Naive thymus-derived CD8-positive, alpha-beta T cell (primary cell): ENCODE data around the gene COQ6. TPM values are rescaled to one million over a fixed set of nuclear protein-coding genes. Genes with fewer than 3 reads are reported as not detected.
"Not testable (repeated sequence)": the region's sequence is repeated elsewhere in the genome, so short reads cannot be mapped to it uniquely, and the experiment has no call there.

Source experiments
- ATAC-seq, 2 donors: fragments of 150-1000 bp; cut with Tn5 transposase in 1 of 2; sonication (Bioruptor Pico), chemical (Tn5 transposase) in 1 of 2; 1 replicate in 1 of 2; 2 replicates in 1 of 2; pipeline ENCODE4 v1.10.0; 2021; ENCODE audit warnings: mild to moderate bottlenecking in 2 of 2, moderate library complexity in 2 of 2
- POLR2A ChIA-PET: fragments of 350-600 bp; sonication (Branson Sonifier 250); formaldehyde crosslinking; loops from one replicate; lab custom pipeline; 2021; ENCODE audit warnings: antibody characterized with exemption; lab: Charles Lee
- DNase-seq, 10 donors: peaks; one replicate each; pipeline versions ENCODE4 v3.0.0 to v3.0.0-alpha.2; 2020 to 2022
- H3K27ac Mint-ChIP-seq, 10 donors: one replicate each; pipeline ENCODE4 v1.8.0; 2020 to 2022; ENCODE audit warnings: mild to moderate bottlenecking in 10 of 10, mixed read lengths in 10 of 10, moderate library complexity in 4 of 10, inconsistent platforms in 1 of 10
- H3K27me3 Mint-ChIP-seq, 5 donors: one replicate each; pipeline ENCODE4 v1.8.0; 2021 to 2022; ENCODE audit warnings: mixed read lengths in 5 of 5
- H3K36me3 Mint-ChIP-seq, 3 donors: one replicate each; pipeline ENCODE4 v1.8.0; 2020 to 2022; ENCODE audit warnings: mixed read lengths in 3 of 3, mild to moderate bottlenecking in 2 of 3, inconsistent platforms in 1 of 3
- H3K4me1 Mint-ChIP-seq, 4 donors: one replicate each; pipeline ENCODE4 v1.8.0; 2021 to 2022; ENCODE audit warnings: mixed read lengths in 4 of 4
- H3K4me3 Mint-ChIP-seq, 10 donors: one replicate each; pipeline ENCODE4 v1.8.0; 2020 to 2022; ENCODE audit warnings: mild to moderate bottlenecking in 10 of 10, mixed read lengths in 10 of 10, moderate library complexity in 6 of 10, inconsistent platforms in 1 of 10
- H3K9me3 Mint-ChIP-seq, 9 donors: one replicate each; pipeline ENCODE4 v1.8.0; 2020 to 2022; ENCODE audit warnings: mixed read lengths in 9 of 9, mild to moderate bottlenecking in 3 of 9, inconsistent platforms in 1 of 9, moderate library complexity in 1 of 9
- polyA plus RNA-seq, 3 donors: library from polyadenylated mRNA; unstranded; fragments of 300-500 nt; fragmentation: Illumina TruSeq; gene quantifications; one replicate each; pipeline ENCODE4 v1.2.3, GENCODE V29; 2021
- total RNA-seq, 8 experiments: library from RNA in 2 of 8; stranded (reverse) in 2 of 8; gene quantifications; one replicate each; pipeline ENCODE4 v1.2.3 and lab custom pipeline; 2021 to 2026

Gene COQ6
- total and polyA plus RNA-seq, 5 experiments from 2014 or later, result 17.1 to 48.8 (median 23.6) TPM

DNA sequence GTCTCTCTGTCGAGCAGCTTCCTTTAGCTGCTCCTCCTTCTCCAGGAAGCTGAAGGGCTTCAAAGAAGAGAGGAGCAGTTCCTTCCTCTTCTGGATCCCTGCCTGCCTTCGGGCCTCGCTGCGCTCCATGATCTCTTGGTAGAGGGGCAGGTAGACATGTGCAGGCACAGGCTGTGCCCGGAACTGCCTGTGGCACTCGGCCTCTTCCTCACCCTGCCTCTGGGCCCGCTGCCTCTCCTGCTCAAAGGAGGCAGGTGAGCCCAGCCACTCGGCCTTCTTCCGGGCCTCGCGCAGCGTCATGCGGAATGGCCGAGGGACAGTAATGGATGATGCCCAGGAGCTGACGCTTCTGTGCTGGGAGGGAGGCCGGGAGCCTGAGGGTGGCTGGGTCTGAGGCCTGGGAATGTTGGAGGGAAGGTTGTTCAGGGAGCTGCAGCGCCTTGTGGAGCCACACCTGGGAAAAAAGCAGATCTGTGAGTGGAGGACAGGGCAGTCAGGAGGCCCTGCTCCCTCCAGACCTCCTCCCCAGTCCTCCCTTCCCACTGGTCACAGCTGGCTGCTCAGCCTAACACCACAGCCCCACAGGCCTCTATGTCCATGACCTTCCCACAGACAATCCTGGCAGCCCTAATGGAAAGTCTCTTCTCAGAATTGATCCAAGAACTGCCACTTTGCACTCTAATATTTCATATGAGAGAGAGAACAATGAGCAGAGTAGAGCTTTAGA, 5.5 kb upstream of the COQ6 start:
- DNase-seq, result no peak
- ATAC-seq, result no peak
- H3K9me3 Mint-ChIP-seq, result no peaks in the 10 kb centered on the region
- H3K27ac Mint-ChIP-seq, result no peak overlapping the region
- no peaks in the 10 kb centered on the region for H3K27me3 Mint-ChIP-seq
- POLR2A ChIA-PET, result no interaction called here
- H3K4me3 Mint-ChIP-seq, result no peak overlapping the region
- H3K36me3 Mint-ChIP-seq, result peaks cover 0 to 32% (median 11%) of the 10 kb centered on the region in 3 donors
- H3K4me1 Mint-ChIP-seq, result peaks cover under 1 to 8% (median 2%) of the 10 kb centered on the region in 4 donors

DNA sequence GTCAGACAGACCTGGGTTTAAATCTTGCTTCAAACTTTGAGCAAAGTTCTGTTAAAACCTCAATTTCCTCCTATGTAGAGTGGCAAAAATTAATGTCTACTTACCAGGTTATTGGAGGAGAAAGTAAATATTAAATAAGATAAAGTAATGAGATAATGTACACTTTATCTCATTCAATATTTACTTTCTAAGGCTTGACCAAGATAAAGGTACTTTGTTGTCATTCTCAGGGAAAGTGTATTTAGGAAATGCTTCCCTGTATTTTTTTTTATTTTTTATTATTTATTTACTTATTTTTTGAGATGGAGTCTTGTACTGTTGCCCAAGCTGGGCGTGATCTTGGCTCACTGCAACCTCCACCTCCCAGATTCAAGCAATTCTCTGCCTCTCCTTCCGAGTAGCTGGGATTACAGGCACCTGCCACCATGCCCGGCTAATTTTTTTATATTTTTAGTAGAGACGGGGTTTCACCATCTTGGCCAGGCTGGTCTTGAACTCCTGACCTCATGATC, 4.9 kb upstream of the COQ6 start:
- DNase-seq, result no peak
- peaks cover 6 to 11% (median 8%) of the 10 kb centered on the region in 4 donors for H3K4me1 Mint-ChIP-seq
- no peaks in the 10 kb centered on the region for H3K27me3 Mint-ChIP-seq
- POLR2A ChIA-PET, result no interaction called here
- H3K36me3 Mint-ChIP-seq, result peaks cover 0 to 32% (median 11%) of the 10 kb centered on the region in 3 donors
- ATAC-seq, result no peak
- no peak overlapping the region for H3K4me3 Mint-ChIP-seq
- no peak overlapping the region for H3K27ac Mint-ChIP-seq
- no peaks in the 10 kb centered on the region for H3K9me3 Mint-ChIP-seq

DNA sequence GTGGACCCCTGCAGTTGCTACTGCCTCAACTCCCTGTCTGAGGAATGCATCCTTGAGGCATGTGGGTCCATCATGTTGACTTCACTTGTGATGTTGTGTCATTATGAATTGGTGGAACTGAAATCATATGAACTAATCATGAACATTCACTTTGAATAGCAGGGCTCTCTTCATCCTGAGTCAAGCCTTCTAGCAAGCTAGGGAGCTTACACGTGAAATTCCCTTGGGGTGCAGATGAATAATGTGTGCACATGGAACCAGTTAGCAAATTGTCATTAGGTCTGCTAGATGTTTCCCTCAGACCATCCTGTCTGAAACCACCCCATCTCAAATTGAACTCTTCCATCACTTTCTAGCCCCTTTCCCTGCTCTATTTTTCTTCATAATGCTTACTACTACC, 3.6 kb downstream of the COQ6 start:
- POLR2A ChIA-PET, result no interaction called here
- no peak for DNase-seq
- no peak for ATAC-seq
- H3K4me1 Mint-ChIP-seq, result peaks cover 3 to 26% (median 17%) of the 10 kb centered on the region in 4 donors
- peak overlapping the region in 1 of 10 donors; percentile 19 for H3K4me3 Mint-ChIP-seq
- peak overlapping the region in 4 of 10 donors; percentile 1 to 51 (median 30) for H3K27ac Mint-ChIP-seq
- no peaks in the 10 kb centered on the region for H3K9me3 Mint-ChIP-seq
- peaks cover 0 to 56% (median 2%) of the 10 kb centered on the region in 3 donors for H3K36me3 Mint-ChIP-seq
- no peaks in the 10 kb centered on the region for H3K27me3 Mint-ChIP-seq

DNA sequence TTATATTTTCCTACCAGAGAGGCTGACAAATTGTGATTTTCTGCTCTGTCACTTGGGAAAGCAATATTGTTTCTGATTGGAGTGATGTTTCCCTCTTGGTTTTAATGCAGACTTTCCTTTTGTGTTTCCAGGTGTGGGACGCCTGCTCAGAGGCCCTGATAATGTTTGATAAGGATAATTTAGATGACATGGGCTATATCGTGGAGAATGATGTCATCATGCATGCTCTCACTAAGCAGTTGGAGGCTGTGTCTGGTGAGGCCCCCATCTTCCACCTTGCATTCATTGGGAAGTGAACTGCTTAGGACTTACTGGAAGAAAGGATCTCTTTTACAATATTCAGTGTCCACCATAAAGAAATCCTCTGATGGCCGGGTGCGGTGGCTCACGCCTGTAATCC, 5.6 kb downstream of the COQ6 start:
- Mint-ChIP-seq H3K4me1 (peaks cover 0 to 16% (median 9%) of the 10 kb centered on the region in 4 donors), H3K9me3 (no peaks in the 10 kb centered on the region), H3K27ac (peak overlapping the region in 1 of 10 donors; percentile 15), H3K27me3 (no peaks in the 10 kb centered on the region), H3K36me3 (peaks cover 0 to 76% (median 2%) of the 10 kb centered on the region in 3 donors), H3K4me3 (no peak overlapping the region)
- no peak for ATAC-seq
- POLR2A ChIA-PET, result no interaction called here
- no peak for DNase-seq

DNA sequence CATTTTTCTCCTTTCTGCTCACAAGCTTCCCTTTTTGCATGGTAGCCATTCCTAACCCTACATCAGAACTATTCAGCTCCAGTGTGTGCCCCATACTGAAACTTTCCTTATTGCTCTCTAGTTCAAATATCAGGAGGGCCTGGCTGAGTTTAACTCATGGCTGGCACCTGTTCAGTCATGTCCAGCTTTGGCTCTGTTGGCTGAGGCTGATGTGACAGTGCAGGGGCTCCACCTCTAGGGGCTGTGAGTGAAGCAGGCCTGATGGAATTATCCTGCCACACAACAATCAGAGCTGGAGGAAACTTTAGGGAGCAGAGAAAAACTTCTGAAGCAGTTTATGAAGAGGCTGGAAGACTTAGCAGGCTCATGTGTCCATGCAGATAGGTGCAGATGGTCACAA, 8.5 kb downstream of the COQ6 start:
- peak overlapping the region in 3 of 10 donors; percentile 15 to 67 (median 38) for H3K27ac Mint-ChIP-seq
- POLR2A ChIA-PET, result interaction anchor here (0.7 kb wide), 1 partner anchor 8 kb away, joined by 5 read pairs; the partner anchor contains the start of genes COQ6 and FAM161B
- ATAC-seq (no peak), DNase-seq (no peak)
- H3K4me3 Mint-ChIP-seq, result no peak overlapping the region
- no peaks in the 10 kb centered on the region for H3K27me3 Mint-ChIP-seq
- peaks cover 0 to 90% (median 2%) of the 10 kb centered on the region in 3 donors for H3K36me3 Mint-ChIP-seq
- H3K4me1 Mint-ChIP-seq, result peaks cover 0 to 2% (median 0%) of the 10 kb centered on the region in 4 donors
- no peaks in the 10 kb centered on the region for H3K9me3 Mint-ChIP-seq

DNA sequence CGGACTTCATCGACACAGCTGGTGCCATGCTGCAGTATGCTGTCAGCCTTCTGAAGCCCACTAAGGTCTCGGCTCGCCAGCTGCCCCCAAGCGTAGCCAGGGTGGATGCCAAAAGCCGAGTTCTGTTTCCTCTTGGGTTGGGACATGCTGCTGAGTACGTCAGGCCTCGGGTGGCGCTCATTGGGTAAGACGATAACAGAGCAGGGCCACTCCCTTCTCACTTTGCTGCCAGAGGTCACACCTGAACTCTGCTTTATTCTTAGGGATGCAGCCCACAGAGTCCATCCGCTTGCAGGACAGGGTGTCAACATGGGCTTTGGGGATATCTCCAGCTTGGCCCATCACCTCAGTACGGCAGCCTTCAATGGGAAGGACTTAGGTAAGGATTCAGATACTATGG, 11.1 kb downstream of the COQ6 start:
- POLR2A ChIA-PET, result no interaction called here
- Mint-ChIP-seq H3K4me3 (no peak overlapping the region), H3K4me1 (no peaks in the 10 kb centered on the region), H3K27ac (peak overlapping the region in 1 of 10 donors; percentile 4), H3K27me3 (no peaks in the 10 kb centered on the region), H3K9me3 (no peaks in the 10 kb centered on the region), H3K36me3 (peaks cover 0 to 84% (median 0%) of the 10 kb centered on the region in 3 donors)
- ATAC-seq (no peak), DNase-seq (no peak)

DNA sequence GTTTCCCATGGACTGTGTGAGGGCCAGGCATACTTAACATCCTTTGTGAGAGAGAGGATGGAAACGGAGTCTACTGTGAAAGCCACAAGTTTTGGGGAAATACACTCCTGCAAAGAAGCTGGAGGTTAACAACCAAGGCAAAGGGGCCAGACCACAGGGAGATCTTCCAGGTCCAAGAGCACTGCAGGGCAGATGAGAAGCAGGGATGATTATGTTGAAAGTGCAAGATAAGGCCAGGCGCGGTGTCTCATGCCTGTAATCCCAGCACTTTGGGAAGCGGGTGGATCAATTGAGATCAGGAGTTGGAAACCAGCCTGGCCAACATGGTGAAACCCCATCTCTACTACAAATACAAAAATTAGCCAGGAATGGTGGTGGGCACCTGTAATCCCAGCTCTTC, 15.1 kb downstream of the COQ6 start:
- POLR2A ChIA-PET, result no interaction called here
- peak overlapping the region in 5 of 10 donors; percentile 7 to 80 (median 51) for H3K27ac Mint-ChIP-seq
- no peaks in the 10 kb centered on the region for H3K4me1 Mint-ChIP-seq
- DNase-seq (no peak), ATAC-seq (no peak)
- peaks cover 0 to 76% (median 7%) of the 10 kb centered on the region in 3 donors for H3K36me3 Mint-ChIP-seq
- no peaks in the 10 kb centered on the region for H3K27me3 Mint-ChIP-seq
- no peak overlapping the region for H3K4me3 Mint-ChIP-seq
- H3K9me3 Mint-ChIP-seq, result no peaks in the 10 kb centered on the region

DNA sequence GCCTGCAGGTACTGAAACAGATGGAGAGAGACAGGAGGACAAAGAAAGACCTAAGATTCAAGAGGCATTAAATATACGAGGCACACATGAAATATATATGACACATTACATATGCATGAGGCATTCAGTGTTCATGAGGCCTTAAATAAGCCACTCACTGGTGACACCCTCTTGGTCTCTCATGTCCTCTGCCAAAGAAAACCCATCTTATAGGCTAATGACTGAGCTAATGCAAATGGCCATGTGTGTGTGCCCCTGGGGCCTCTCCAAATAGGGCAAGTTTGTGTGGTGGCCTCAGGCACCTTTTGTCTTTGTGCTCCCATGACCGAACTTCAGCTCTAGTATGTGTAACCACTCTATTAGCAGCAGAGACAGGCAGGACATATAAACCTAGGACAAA, 18.8 kb downstream of the COQ6 start:
- H3K36me3 Mint-ChIP-seq, result peaks cover 0 to 58% (median 7%) of the 10 kb centered on the region in 3 donors
- DNase-seq (no peak), ATAC-seq (no peak)
- no peak overlapping the region for H3K27ac Mint-ChIP-seq
- H3K9me3 Mint-ChIP-seq, result no peaks in the 10 kb centered on the region
- no peaks in the 10 kb centered on the region for H3K27me3 Mint-ChIP-seq
- no peaks in the 10 kb centered on the region for H3K4me1 Mint-ChIP-seq
- POLR2A ChIA-PET, result no interaction called here
- H3K4me3 Mint-ChIP-seq, result no peak overlapping the region

DNA sequence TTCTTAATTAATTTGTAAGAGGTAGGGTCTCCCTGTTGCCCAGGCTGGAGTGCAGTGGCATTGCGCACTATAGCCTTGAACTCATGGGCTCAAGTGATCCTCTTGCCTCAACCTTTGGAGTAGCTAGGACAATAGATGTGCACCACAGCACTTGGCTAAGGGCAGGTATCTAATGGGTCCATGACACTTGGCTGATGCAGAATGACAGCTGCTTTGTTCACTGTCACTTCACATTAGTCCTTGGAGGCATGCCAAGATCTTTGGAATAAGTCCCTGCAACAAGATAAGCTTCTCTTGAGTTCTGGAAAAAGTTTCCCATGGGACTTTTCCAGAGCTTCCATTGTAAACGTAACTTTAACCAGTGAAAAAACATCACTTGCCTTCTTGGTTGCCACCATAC, 23.4 kb downstream of the COQ6 start:
- no peak overlapping the region for H3K27ac Mint-ChIP-seq
- no peaks in the 10 kb centered on the region for H3K9me3 Mint-ChIP-seq
- no peak overlapping the region for H3K4me3 Mint-ChIP-seq
- H3K4me1 Mint-ChIP-seq, result no peaks in the 10 kb centered on the region
- DNase-seq (no peak), ATAC-seq (no peak)
- POLR2A ChIA-PET, result no interaction called here
- H3K27me3 Mint-ChIP-seq, result no peaks in the 10 kb centered on the region
- H3K36me3 Mint-ChIP-seq, result peaks cover 0 to 52% (median 11%) of the 10 kb centered on the region in 3 donors

DNA sequence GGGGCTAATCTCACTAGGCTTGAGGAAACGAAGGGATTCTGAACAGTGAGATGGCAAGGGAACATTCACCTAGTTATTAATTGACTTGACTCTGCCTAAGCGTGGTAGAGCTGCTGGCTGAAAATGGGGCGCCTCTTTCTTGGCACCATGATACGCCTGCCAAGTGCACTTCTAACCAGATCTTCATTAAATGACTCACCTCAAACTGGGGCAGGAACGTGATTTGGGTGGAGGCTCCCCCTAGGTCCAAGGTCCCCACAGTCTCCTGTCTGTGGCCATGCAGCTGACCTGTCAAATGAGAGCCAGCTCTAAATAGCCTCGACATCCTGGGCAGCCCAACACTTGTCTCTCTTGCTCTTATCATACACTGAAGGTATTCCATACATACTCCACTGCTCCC, 26.0 kb downstream of the COQ6 start:
- H3K36me3 Mint-ChIP-seq, result peaks cover 0 to 43% (median 11%) of the 10 kb centered on the region in 3 donors
- no peaks in the 10 kb centered on the region for H3K27me3 Mint-ChIP-seq
- no peaks in the 10 kb centered on the region for H3K4me1 Mint-ChIP-seq
- POLR2A ChIA-PET, result no interaction called here
- DNase-seq (no peak), ATAC-seq (no peak)
- no peaks in the 10 kb centered on the region for H3K9me3 Mint-ChIP-seq
- H3K27ac Mint-ChIP-seq, result no peak overlapping the region
- no peak overlapping the region for H3K4me3 Mint-ChIP-seq

DNA sequence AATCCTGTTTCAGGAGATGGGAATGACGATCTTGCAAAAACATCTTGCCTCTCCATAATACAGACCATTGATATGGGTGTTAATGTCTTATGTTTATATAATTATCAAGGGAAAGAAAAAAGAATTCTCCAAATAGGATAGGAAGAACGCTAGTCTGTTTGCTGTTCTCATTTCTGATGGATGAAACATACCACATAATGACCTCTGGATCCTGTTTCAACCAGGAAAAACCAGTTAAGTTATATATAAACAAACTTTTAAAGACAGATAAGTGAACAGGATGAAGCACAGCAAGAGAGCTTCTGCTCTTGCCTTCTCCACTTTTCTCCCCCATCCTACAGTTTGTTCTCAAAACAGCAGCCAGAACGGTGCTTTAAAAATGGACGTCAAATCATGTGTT, 27.8 kb downstream of the COQ6 start:
- Mint-ChIP-seq H3K4me1 (no peaks in the 10 kb centered on the region), H3K36me3 (peaks cover 0 to 29% (median 11%) of the 10 kb centered on the region in 3 donors), H3K27me3 (no peaks in the 10 kb centered on the region), H3K4me3 (no peak overlapping the region), H3K27ac (no peak overlapping the region), H3K9me3 (no peaks in the 10 kb centered on the region)
- POLR2A ChIA-PET, result no interaction called here
- no peak for DNase-seq
- no peak for ATAC-seq

DNA sequence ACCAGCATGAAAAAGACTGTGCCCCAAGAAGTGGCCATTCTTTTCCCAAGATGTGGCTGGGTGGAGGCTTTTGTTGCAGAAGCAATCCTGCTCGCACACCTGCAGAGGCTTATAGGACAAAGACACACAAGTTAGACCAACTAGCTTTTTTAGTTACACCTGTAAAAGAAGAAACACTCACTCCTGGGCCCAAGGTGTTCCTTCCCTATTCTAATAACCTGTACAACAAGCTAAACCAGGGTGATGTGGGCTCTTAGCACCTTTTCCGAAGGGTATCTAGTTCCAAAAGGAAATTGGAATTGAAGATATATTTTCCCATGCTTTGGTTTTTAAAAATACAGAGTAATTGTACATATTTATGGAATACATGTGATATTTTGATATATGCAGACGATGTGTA, 38.0 kb downstream of the COQ6 start:
- DNase-seq (no peak), ATAC-seq (no peak)
- no peaks in the 10 kb centered on the region for H3K4me1 Mint-ChIP-seq
- no peaks in the 10 kb centered on the region for H3K9me3 Mint-ChIP-seq
- H3K27me3 Mint-ChIP-seq, result no peaks in the 10 kb centered on the region
- H3K36me3 Mint-ChIP-seq, result peaks cover 0 to 35% (median 22%) of the 10 kb centered on the region in 3 donors
- no peak overlapping the region for H3K4me3 Mint-ChIP-seq
- POLR2A ChIA-PET, result no interaction called here
- peak overlapping the region in 1 of 10 donors; percentile 41 for H3K27ac Mint-ChIP-seq

DNA sequence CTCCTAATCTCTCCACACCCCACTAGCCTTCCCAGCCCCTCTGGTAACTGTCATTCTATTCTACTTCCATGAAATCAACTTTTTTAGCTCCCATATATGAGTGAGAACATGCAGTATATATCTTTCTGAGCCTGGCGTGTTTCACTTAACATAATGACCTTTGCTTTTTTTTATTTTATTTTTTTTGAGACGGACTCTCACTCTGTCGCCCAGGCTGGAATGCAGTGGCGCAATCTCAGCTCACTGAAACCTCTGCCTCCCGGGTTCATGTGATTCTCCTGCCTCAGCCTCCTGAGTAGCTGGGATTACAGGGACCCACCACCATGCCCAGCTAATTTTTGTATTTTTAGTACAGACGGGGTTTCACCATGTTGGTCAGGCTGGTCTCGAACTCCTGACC, 38.6 kb downstream of the COQ6 start:
- H3K9me3 Mint-ChIP-seq, result not testable (repeated sequence)

More for the DNA sequence above, 38.6 kb downstream of the COQ6 start:
- peaks cover 0 to 35% (median 22%) of the 10 kb centered on the region in 3 donors for H3K36me3 Mint-ChIP-seq
- H3K4me3 Mint-ChIP-seq, ATAC-seq, POLR2A ChIA-PET, H3K4me1 Mint-ChIP-seq, H3K27me3 Mint-ChIP-seq, DNase-seq: not testable (repeated sequence)
- peak overlapping the region in 2 of 10 donors; percentile 33 to 41 for H3K27ac Mint-ChIP-seq
